ENCODE measurements around the gene KLHL29. TPM values are rescaled to one million over a fixed set of nuclear protein-coding genes. Genes with fewer than 3 reads are reported as not detected.

The KLHL29 gene
- total RNA-seq, 2 experiments from 2014 or later: 0.23 to 0.66 TPM

- DNase-seq (ENCODE audit: low spot score): no peak
- POLR2A ChIA-PET: no interaction called here
- no peaks in the 10 kb centered on the region for H3K79me2 ChIP-seq (ENCODE audit: insufficient read depth, low read depth, low read length)
- TF ChIP-seq EZH2phosphoT487 (IDR thresholded peaks at IDR 0.05; ENCODE audit: borderline replicate concordance, low read depth, low read length) (no peak), CTCF (conservative IDR thresholded peaks at IDR 0.05; ENCODE audit: low read length) (no peak)
- H4K20me1 ChIP-seq (ENCODE audit: insufficient read depth, low read length): no peaks in the 10 kb centered on the region
- H3K9me3 ChIP-seq (ENCODE audit: low read length): no peaks in the 10 kb centered on the region
- no peak overlapping the region for H2AFZ ChIP-seq (ENCODE audit: low read length)
- no peaks in the 10 kb centered on the region for H3K36me3 ChIP-seq (ENCODE audit: insufficient read depth, low read length)
- H3K4me3 ChIP-seq (ENCODE audit: low read depth, low read length, poor library complexity, severe bottlenecking): no peak overlapping the region
- no peak overlapping the region for H3K27ac ChIP-seq (ENCODE audit: low read depth, low read length, poor library complexity, severe bottlenecking)
- CTCF ChIA-PET (ENCODE audit: unreplicated experiment): no interaction called here
- H3K9me2 ChIP-seq (ENCODE audit: insufficient read depth, low read length): no peaks in the 10 kb centered on the region
- H3K4me2 ChIP-seq (ENCODE audit: low read length): no peak overlapping the region
- no peaks in the 10 kb centered on the region for H3K4me1 ChIP-seq (ENCODE audit: insufficient read depth, low read length, poor library complexity, severe bottlenecking)
- intact Hi-C loops (cut with micrococcal nuclease; ENCODE audit: unreplicated experiment): no loop called here
- no TSS peak for BruUV-seq (replicated peaks)
Measured at GRCh38 chr2:23660237-23660636, 275.3 kb downstream of the KLHL29 start.

GRCh38 chr2:23661276-23662050 lies 276.5 kb downstream of the KLHL29 start:
- TF ChIP-seq CTCF (conservative IDR thresholded peaks at IDR 0.05; ENCODE audit: low read length): no peak
- no peak for TF ChIP-seq EZH2phosphoT487 (IDR thresholded peaks at IDR 0.05; ENCODE audit: borderline replicate concordance, low read depth, low read length)
- no peak overlapping the region for H3K4me2 ChIP-seq (ENCODE audit: low read length)

GRCh38 chr2:23662466-23662865 lies 277.5 kb downstream of the KLHL29 start:
- no peak overlapping the region for H3K4me2 ChIP-seq (ENCODE audit: low read length)
- no peaks in the 10 kb centered on the region for H4K20me1 ChIP-seq (ENCODE audit: insufficient read depth, low read length)
- H3K9me2 ChIP-seq (ENCODE audit: insufficient read depth, low read length): no peaks in the 10 kb centered on the region
- CTCF ChIA-PET (ENCODE audit: unreplicated experiment): no interaction called here
- H3K27ac ChIP-seq (ENCODE audit: low read depth, low read length, poor library complexity, severe bottlenecking): no peak overlapping the region
- DNase-seq (ENCODE audit: low spot score): no peak
- H3K4me1 ChIP-seq (ENCODE audit: insufficient read depth, low read length, poor library complexity, severe bottlenecking): no peaks in the 10 kb centered on the region
- TF ChIP-seq CTCF (conservative IDR thresholded peaks at IDR 0.05; ENCODE audit: low read length) (no peak), EZH2phosphoT487 (IDR thresholded peaks at IDR 0.05; ENCODE audit: borderline replicate concordance, low read depth, low read length) (no peak)
- BruUV-seq (replicated peaks): no TSS peak
- intact Hi-C loops (cut with micrococcal nuclease; ENCODE audit: unreplicated experiment): no loop called here
- H3K9me3 ChIP-seq (ENCODE audit: low read length): no peaks in the 10 kb centered on the region
- no peaks in the 10 kb centered on the region for H3K79me2 ChIP-seq (ENCODE audit: insufficient read depth, low read depth, low read length)
- H2AFZ ChIP-seq (ENCODE audit: low read length): no peak overlapping the region
- no peaks in the 10 kb centered on the region for H3K36me3 ChIP-seq (ENCODE audit: insufficient read depth, low read length)
- POLR2A ChIA-PET: no interaction called here
- H3K4me3 ChIP-seq (ENCODE audit: low read depth, low read length, poor library complexity, severe bottlenecking): no peak overlapping the region

More at GRCh38 chr2:23661276-23662050, 276.5 kb downstream of the KLHL29 start:
- POLR2A ChIA-PET: no interaction called here
- CTCF ChIA-PET (ENCODE audit: unreplicated experiment): no interaction called here
- H3K9me2 ChIP-seq (ENCODE audit: insufficient read depth, low read length): no peaks in the 10 kb centered on the region
- H3K27ac ChIP-seq (ENCODE audit: low read depth, low read length, poor library complexity, severe bottlenecking): no peak overlapping the region
- H3K9me3 ChIP-seq (ENCODE audit: low read length): no peaks in the 10 kb centered on the region
- intact Hi-C loops (cut with micrococcal nuclease; ENCODE audit: unreplicated experiment): no loop called here
- no peaks in the 10 kb centered on the region for H3K36me3 ChIP-seq (ENCODE audit: insufficient read depth, low read length)
- no TSS peak for BruUV-seq (replicated peaks)
- no peaks in the 10 kb centered on the region for H4K20me1 ChIP-seq (ENCODE audit: insufficient read depth, low read length)
- no peak overlapping the region for H3K4me3 ChIP-seq (ENCODE audit: low read depth, low read length, poor library complexity, severe bottlenecking)
- H3K79me2 ChIP-seq (ENCODE audit: insufficient read depth, low read depth, low read length): no peaks in the 10 kb centered on the region
- DNase-seq (ENCODE audit: low spot score): no peak
- no peaks in the 10 kb centered on the region for H3K4me1 ChIP-seq (ENCODE audit: insufficient read depth, low read length, poor library complexity, severe bottlenecking)
- H2AFZ ChIP-seq (ENCODE audit: low read length): no peak overlapping the region

Measured in OCI-LY7 (cell line).